HFFc6 (cell line): Measurements from ENCODE around the gene DHRS7B. TPM values are rescaled to one million over a fixed set of nuclear protein-coding genes. Genes with fewer than 3 reads are reported as not detected.
A peak's percentile ranks its signal among the peaks of the same experiment; 100 is the strongest.

ENCODE experiments used
- DNase-seq: peaks from one replicate; pipeline ENCODE4 v3.0.0-alpha.2; 2018
- H3K27ac Mint-ChIP-seq: 2 replicates; pipeline ENCODE4 v1.8.0; 2020; ENCODE audit warnings: mild to moderate bottlenecking, mixed read lengths
- H3K27me3 Mint-ChIP-seq: 2 replicates; pipeline ENCODE4 v1.8.0; 2021; ENCODE audit warnings: mild to moderate bottlenecking, moderate library complexity, mixed read lengths; ENCODE audit not compliant: insufficient read depth
- H3K36me3 Mint-ChIP-seq: 2 replicates; pipeline ENCODE4 v1.8.0; 2021; ENCODE audit warnings: low read depth, mixed read lengths
- H3K4me1 Mint-ChIP-seq: 2 replicates; pipeline ENCODE4 v1.8.0; 2020; ENCODE audit warnings: low read depth, mixed read lengths
- H3K4me3 Mint-ChIP-seq: 2 replicates; pipeline ENCODE4 v1.8.0; 2020; ENCODE audit warnings: mild to moderate bottlenecking, moderate library complexity, mixed read lengths
- H3K9me3 Mint-ChIP-seq: 2 replicates; pipeline ENCODE4 v1.8.0; 2020; ENCODE audit warnings: mild to moderate bottlenecking, mixed read lengths
- long read RNA-seq: library from polyadenylated mRNA; unstranded; transcript quantifications from one replicate; pipeline ENCODE4 v2.0.0, GENCODE V29; 2019
- total RNA-seq, 6 experiments: library from RNA; stranded (reverse); fragmentation: NEBNext Ultra II Directional; extraction: Animal tissue kit (Norgen Biotek cat#: 25700); gene quantifications; 2 replicates in 1 of 6; 3 replicates in 5 of 6; pipeline ENCODE4 v1.2.3, GENCODE V29; 2021
- TF ChIP-seq, protein P1 (sequence below): fragments of 200-600 bp; sonication (generic); IDR thresholded peaks from 2 replicates; pipeline ENCODE4 v1.5.0; 2021; ENCODE audit warnings: antibody characterized with exemption, mild to moderate bottlenecking

Gene DHRS7B, protein sequence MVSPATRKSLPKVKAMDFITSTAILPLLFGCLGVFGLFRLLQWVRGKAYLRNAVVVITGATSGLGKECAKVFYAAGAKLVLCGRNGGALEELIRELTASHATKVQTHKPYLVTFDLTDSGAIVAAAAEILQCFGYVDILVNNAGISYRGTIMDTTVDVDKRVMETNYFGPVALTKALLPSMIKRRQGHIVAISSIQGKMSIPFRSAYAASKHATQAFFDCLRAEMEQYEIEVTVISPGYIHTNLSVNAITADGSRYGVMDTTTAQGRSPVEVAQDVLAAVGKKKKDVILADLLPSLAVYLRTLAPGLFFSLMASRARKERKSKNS
- total RNA-seq = 10 to 100 TPM; 12.3 to 20.8 (median 14.7) TPM
- long read RNA-seq, transcript DHRS7B-202 (7 exons, 2,175 nt) = major isoform, 16 of 25 reads
- long read RNA-seq, partial matches to known transcripts = 1 of 25 reads
- long read RNA-seq, other reads (novel, unspliced or antisense) = 4 of 25 reads

DNA sequence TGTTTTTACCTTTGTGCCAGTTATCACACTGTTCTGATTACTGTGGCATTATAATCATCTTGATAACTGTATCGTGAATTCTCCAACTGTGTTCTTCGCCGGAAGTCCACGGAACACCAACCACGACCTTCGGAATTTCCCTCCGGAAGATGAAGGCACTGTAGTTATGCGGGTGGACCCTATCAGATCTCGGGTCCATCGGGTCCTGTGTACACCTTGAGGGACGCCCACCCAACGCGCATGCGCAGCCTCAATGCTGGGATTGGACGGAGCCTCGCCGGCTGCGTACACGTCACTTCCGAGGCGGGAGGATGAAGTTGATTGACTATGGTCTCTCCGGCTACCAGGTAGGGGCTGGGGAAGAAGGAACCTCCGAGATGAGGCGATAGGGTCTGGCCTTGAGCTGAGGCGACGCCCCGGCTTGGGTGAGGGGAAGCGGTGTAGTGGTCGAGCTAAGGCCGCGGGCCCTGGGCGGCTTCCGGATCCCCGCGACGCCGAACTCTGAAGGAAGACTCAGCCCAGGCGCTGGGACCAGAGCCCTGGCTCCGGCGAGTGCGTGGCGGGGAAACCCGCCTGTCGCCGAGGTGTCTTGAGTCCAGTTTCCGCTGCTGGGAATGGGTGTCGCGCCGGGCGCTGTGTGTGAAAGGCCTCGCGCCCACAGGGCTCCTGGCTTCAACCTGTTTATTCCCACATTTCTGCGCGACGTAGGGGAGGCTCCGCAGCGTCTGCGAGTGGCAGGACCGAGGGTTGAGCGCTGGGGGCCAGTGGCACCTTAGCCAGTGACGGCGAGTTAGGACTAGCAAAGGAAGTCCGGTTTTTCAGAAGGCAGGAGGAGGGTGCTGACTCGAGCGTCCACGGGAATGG is at the start of gene DHRS7B:
Gene DHRS7B (plus strand): TSS at position 320 of the 864 bp plus-strand sequence. CDS start 8 bp downstream, at position 328.
- Mint-ChIP-seq H3K4me3 (peak within 1 kb of the TSS; percentile 99), H3K36me3 (no peaks in the 10 kb centered on the region), H3K9me3 (no peaks in the 10 kb centered on the region), H3K4me1 (peaks cover 23% of the 10 kb centered on the region), H3K27me3 (peaks cover 13% of the 10 kb centered on the region), H3K27ac (peak within 1 kb of the TSS; percentile 94)
- peak; percentile 86 for DNase-seq
- TF ChIP-seq, protein P1, sequence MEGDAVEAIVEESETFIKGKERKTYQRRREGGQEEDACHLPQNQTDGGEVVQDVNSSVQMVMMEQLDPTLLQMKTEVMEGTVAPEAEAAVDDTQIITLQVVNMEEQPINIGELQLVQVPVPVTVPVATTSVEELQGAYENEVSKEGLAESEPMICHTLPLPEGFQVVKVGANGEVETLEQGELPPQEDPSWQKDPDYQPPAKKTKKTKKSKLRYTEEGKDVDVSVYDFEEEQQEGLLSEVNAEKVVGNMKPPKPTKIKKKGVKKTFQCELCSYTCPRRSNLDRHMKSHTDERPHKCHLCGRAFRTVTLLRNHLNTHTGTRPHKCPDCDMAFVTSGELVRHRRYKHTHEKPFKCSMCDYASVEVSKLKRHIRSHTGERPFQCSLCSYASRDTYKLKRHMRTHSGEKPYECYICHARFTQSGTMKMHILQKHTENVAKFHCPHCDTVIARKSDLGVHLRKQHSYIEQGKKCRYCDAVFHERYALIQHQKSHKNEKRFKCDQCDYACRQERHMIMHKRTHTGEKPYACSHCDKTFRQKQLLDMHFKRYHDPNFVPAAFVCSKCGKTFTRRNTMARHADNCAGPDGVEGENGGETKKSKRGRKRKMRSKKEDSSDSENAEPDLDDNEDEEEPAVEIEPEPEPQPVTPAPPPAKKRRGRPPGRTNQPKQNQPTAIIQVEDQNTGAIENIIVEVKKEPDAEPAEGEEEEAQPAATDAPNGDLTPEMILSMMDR = peak; percentile 20; the same call in 1 of the 2 replicates

DNA sequence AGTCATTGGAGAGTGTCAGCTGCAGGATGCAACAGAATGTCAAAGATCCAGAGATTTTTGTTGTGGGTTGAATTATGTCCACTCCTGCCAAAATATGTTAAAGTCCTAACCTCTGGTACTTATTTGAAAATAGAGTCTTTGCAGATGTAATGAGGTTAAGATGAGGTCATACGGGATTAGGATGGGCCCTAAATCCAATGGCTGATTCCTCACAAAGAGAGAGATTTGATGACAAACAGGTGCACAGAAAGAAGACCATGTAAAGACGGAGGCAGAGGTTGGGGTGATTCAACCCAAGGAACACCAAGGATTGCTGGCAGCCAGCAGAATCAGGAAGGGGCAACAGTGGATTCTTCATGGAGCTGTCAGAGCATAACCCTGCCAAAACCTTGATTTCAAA is 49.5 kb upstream of the DHRS7B start:
- no peaks in the 10 kb centered on the region for H3K9me3 Mint-ChIP-seq
- no peak for DNase-seq
- H3K27ac Mint-ChIP-seq = no peak overlapping the region
- peaks cover 16% of the 10 kb centered on the region for H3K27me3 Mint-ChIP-seq
- peaks cover 16% of the 10 kb centered on the region for H3K4me1 Mint-ChIP-seq
- no peak overlapping the region for H3K4me3 Mint-ChIP-seq
- TF ChIP-seq, protein P1 = no peak
- no peaks in the 10 kb centered on the region for H3K36me3 Mint-ChIP-seq

DNA sequence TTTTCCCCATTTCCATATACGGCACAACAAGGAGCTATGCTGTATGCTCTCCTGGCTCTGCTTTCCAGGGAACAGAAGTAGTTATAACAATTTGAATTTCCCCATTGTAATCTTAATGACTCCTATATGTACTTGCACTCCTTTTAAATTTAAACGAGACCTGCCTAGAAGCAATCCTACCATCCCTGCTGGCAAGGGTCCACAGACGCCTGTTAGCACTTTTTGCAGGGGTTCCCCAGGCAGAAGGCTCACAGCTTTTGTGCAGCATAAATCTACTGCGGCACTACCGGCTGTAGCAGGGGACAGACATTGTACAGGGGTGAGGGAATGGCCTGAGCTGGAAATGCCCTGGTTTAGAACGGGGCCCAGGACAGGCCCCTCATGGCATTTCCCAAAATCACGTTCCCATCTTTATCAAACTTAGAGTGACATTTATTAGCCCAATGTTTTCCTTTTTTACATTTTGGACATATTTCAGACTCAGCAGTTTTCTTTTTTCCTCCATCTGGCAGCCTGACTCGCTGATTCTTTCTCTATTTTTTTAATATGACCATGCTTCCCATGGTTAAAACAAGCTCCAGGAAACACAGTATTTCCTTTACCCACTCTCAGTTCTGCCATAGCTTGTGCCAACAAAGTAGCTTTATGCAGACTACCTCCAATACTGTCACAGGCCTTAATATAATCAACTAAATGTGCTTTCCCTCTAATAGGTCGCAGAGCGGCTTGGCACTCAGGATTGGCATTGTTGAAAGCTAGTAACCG is 48.6 kb upstream of the DHRS7B start:
- Mint-ChIP-seq H3K27ac (no peak overlapping the region), H3K36me3 (no peaks in the 10 kb centered on the region), H3K9me3 (no peaks in the 10 kb centered on the region), H3K4me3 (no peak overlapping the region), H3K4me1 (peaks cover 16% of the 10 kb centered on the region), H3K27me3 (peaks cover 15% of the 10 kb centered on the region)
- TF ChIP-seq, protein P1 = no peak
- no peak for DNase-seq

DNA sequence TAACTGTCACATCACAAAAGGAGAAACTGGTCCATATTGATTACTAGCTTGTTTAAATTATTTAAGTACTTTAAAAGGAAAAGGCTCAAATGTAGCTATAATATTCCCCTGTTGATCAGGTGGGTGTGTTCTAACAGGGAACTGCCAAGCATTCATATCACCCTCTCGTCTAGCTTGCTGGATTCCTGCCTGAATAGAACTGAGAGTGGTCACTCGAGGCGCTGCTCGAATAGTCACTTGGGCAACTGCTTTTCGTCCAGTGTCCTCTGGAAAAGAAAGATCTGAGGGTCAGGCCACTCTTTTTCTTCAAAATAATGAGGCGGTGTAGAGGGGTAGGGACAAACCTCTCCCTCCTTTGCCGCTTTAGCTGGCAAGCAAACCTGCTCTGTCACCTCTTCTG is 47.6 kb upstream of the DHRS7B start:
- Mint-ChIP-seq H3K27ac (no peak overlapping the region), H3K36me3 (no peaks in the 10 kb centered on the region)

More for the DNA sequence above, 47.6 kb upstream of the DHRS7B start:
- peaks cover 16% of the 10 kb centered on the region for H3K4me1 Mint-ChIP-seq
- TF ChIP-seq, protein P1 = no peak
- DNase-seq = no peak
- H3K27me3 Mint-ChIP-seq = peaks cover 19% of the 10 kb centered on the region
- no peak overlapping the region for H3K4me3 Mint-ChIP-seq
- H3K9me3 Mint-ChIP-seq = no peaks in the 10 kb centered on the region
